Osteocyte (in vitro differentiated cells): ENCODE measurements around the gene SOX14. TPM values are rescaled to one million over a fixed set of nuclear protein-coding genes. Genes with fewer than 3 reads are reported as not detected.

Experiments
- DNase-seq: peaks from one replicate; pipeline ENCODE4 v3.0.0; 2021; ENCODE audit warnings: mixed read lengths; ENCODE audit not compliant: unreplicated experiment; ENCODE audit errors: extremely low spot score
- H3K27ac Mint-ChIP-seq: one replicate; pipeline ENCODE4 v1.8.0; 2021; ENCODE audit warnings: mild to moderate bottlenecking, mixed read lengths; ENCODE audit not compliant: unreplicated experiment
- H3K27me3 Mint-ChIP-seq: one replicate; pipeline ENCODE4 v1.8.0; 2021; ENCODE audit warnings: mixed read lengths; ENCODE audit not compliant: unreplicated experiment
- H3K36me3 Mint-ChIP-seq: one replicate; pipeline ENCODE4 v1.8.0; 2021; ENCODE audit warnings: mixed read lengths; ENCODE audit not compliant: unreplicated experiment
- H3K4me1 Mint-ChIP-seq: one replicate; pipeline ENCODE4 v1.8.0; 2021; ENCODE audit warnings: mixed read lengths; ENCODE audit not compliant: unreplicated experiment
- H3K4me3 Mint-ChIP-seq: one replicate; pipeline ENCODE4 v1.8.0; 2021; ENCODE audit warnings: mild to moderate bottlenecking, moderate library complexity, mixed read lengths; ENCODE audit not compliant: unreplicated experiment
- H3K9me3 Mint-ChIP-seq: one replicate; pipeline ENCODE4 v1.8.0; 2021; ENCODE audit warnings: mixed read lengths; ENCODE audit not compliant: unreplicated experiment
- CTCF ChIP-seq: fragments of 200-600 bp; sonication (generic); IDR thresholded peaks from 2 replicates; pipeline ENCODE4 v1.5.0; 2021; ENCODE audit warnings: antibody characterized with exemption, mild to moderate bottlenecking, moderate library complexity
- total RNA-seq: library from RNA; stranded (reverse); gene quantifications from 2 replicates; pipeline ENCODE4 v1.2.1, GENCODE V29; 2021

Gene SOX14
- total RNA-seq, 1 donor from 2014 or later: not detected

- no peak for DNase-seq
- peaks cover 96% of the 10 kb centered on the region for H3K27me3 Mint-ChIP-seq
These were observed 3.6 kb downstream of the SOX14 start for GRCh38 chr3:137767538-137768360.

GRCh38 chr3:137768361-137769321 is 4.5 kb downstream of the SOX14 start:
- Mint-ChIP-seq H3K9me3 (no peaks in the 10 kb centered on the region), H3K4me1 (peaks cover 53% of the 10 kb centered on the region), H3K4me3 (peak overlapping the region; percentile 69), H3K27ac (no peak overlapping the region), H3K36me3 (peaks cover 2% of the 10 kb centered on the region), H3K27me3 (peaks cover 96% of the 10 kb centered on the region)
- TF ChIP-seq CTCF: no peak
- DNase-seq: no peak

More at GRCh38 chr3:137767538-137768360, 3.6 kb downstream of the SOX14 start:
- TF ChIP-seq CTCF: no peak
- Mint-ChIP-seq H3K4me3 (peak overlapping the region; percentile 69), H3K36me3 (peaks cover 2% of the 10 kb centered on the region), H3K4me1 (peaks cover 58% of the 10 kb centered on the region), H3K27ac (no peak overlapping the region), H3K9me3 (no peaks in the 10 kb centered on the region)

DNA sequence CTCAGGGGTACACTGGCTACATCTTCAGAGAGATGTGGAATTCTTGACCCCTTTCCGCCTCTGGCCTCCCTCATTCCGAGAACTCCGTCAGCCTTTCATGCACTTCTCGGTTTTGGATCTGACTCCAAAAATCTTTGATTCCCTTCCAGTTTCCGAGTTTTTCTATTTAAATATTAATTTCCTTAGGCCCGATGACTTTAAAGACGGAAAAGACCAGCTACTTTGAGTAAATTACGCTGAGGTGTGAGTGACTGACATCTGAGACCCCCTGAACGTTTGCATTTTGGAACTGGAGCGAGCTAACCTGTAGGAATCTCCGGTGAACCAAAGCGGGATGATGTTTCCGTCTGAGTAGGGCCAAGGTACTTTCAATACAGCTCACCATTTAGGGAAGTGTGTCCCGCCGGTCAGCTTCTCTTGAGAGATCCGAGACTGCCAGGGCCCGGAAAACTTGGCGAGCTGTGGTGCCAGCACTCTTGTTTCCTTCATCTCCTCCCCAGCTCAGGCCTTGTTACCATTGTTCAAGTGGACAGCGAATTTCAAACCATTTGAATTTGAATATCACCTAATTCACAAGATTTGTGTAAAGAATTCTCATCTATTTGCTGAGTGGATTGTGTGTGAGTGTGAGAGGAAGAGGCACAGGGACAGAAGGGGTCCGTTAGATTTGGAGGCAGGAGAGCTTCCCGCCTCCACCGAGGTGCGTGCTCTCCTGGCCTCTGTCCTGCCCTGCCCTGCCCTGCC is 5.4 kb downstream of the SOX14 start:
- TF ChIP-seq CTCF: no peak
- Mint-ChIP-seq H3K4me3 (no peak overlapping the region), H3K9me3 (no peaks in the 10 kb centered on the region), H3K36me3 (peaks cover 2% of the 10 kb centered on the region), H3K27ac (no peak overlapping the region), H3K27me3 (peaks cover 96% of the 10 kb centered on the region), H3K4me1 (peaks cover 47% of the 10 kb centered on the region)
- DNase-seq: no peak

DNA sequence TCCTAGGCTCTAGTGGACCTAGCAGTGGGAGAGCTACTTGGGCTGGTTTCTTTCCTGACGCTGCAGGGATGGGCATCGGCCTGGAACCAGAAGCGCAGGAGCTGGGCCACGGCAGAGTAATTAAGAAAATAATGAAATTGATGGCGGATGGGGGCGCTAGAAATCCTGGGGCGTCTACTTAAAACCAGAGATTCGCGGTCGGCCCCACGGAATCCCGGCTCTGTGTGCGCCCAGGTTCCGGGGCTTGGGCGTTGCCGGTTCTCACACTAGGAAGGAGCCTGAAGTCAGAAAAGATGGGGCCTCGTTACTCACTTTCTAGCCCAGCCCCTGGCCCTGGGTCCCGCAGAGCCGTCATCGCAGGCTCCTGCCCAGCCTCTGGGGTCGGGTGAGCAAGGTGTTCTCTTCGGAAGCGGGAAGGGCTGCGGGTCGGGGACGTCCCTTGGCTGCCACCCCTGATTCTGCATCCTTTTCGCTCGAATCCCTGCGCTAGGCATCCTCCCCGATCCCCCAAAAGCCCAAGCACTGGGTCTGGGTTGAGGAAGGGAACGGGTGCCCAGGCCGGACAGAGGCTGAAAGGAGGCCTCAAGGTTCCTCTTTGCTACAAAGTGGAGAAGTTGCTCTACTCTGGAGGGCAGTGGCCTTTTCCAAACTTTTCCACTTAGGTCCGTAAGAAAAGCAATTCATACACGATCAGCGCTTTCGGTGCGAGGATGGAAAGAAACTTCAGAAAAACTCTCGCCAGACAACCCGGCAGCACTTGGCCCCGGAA is 6.1 kb downstream of the SOX14 start:
- Mint-ChIP-seq H3K27me3 (peaks cover 98% of the 10 kb centered on the region), H3K27ac (no peak overlapping the region), H3K4me1 (peaks cover 47% of the 10 kb centered on the region)

More for the DNA sequence above, 6.1 kb downstream of the SOX14 start:
- H3K9me3 Mint-ChIP-seq: no peaks in the 10 kb centered on the region
- no peak for TF ChIP-seq CTCF
- peaks cover 2% of the 10 kb centered on the region for H3K36me3 Mint-ChIP-seq
- DNase-seq: no peak
- H3K4me3 Mint-ChIP-seq: peak overlapping the region; percentile 64
